Fibroblast of mammary gland (primary cell): Measurements from ENCODE around the gene ZNG1A.
"Not testable (repeated sequence)": the region's sequence is repeated elsewhere in the genome, so short reads cannot be mapped to it uniquely, and the experiment has no call there.

Source experiments
- DNase-seq: peaks from one replicate; pipeline ENCODE4 v3.0.0-alpha.2; 2010; ENCODE audit warnings: low read depth
- H3K4me3 ChIP-seq: 2 replicates; pipeline ENCODE4 v1.5.1; 2011; ENCODE audit warnings: low read depth, mild to moderate bottlenecking, low read length, moderate library complexity; ENCODE audit not compliant: control insufficient read depth

ZNG1A gene

DNA sequence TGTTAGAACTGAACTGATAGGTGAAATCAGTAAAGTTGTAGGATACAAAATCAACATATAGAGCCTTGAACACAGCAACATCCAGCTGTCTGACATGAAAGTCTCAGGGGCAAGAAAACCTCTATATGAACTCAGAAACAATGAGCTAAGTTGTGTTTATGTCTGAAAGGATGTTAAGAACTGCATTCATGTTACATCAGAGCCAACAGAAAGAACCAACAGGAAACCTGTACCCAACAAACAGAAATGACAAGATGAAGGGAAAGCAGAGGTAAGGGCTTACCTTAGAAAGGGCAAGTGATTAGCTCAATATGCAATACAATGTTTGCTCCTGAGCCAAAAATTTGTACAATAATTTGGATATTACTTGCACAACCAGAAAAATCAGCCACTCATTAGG lies 92.2 kb downstream of the ZNG1A start:
- DNase-seq, H3K4me3 ChIP-seq: not testable (repeated sequence)

DNA sequence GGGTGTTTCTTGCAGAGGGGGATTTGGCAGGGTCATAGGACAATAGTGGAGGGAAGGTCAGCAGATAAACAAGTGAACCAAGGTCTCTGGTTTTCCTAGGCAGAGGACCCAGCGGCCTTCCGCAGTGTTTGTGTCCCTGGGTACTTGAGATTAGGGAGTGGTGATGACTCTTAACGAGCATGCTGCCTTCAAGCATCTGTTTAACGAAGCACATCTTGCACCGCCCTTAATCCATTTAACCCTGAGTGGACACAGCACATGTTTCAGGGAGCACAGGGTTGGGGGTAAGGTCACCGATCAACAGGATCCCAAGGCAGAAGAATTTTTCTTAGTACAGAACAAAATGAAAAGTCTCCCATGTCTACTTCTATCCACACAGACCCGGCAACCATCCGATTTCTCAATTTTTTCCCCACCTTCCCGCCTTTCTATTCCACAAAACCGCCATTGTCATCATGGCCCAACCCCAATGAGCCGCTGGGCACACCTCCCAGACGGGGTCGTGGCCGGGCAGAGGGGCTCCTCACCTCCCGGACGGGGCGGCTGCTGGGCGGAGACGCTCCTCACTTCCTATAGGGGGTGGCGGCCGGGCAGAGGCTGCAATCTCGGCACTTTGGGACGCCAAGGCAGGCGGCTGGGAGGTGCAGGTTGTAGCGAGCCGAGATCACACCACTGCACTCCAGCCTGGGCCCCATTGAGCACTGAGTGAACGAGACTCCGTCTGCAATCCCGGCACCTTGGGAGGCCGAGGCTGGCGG lies 95.7 kb downstream of the ZNG1A start:
- not testable (repeated sequence) for H3K4me3 ChIP-seq, DNase-seq

DNA sequence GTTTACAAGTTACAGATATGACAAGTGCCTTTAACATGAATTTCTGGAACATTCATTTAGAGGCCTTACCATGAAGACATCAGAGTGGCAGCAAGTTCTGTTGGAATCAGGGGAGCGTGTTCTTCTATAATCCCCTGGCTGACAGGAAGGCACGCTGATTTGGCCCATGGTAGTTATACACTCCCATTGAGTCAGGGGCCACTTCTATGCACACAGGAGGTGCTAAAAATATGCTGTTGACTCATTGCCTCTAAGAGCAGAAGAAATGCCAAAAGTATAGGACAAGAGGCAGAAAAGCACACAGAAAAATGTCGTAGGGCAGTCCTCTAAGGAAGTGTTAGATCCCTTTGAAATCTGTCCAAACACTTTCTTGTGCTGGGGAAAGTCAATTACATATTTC lies 100.5 kb downstream of the ZNG1A start:
- DNase-seq, H3K4me3 ChIP-seq: not testable (repeated sequence)

DNA sequence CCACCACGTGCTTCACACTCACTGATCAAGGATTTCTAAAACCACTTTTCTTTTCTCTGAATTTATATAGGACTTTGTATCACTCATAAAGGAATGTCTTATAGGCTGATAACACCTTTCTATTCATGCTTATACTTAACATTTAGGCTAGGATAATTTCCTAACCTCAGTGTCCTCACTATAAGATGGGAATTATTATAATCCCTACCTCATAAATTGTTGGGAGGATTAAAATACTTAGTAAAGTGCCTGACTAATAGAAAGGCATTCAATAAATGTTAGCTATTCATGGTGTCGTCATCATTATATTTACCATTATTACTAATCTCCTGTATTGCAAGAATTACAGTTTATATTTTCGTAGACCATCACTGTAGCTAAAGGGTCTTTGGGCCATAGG lies 102.5 kb downstream of the ZNG1A start:
- not testable (repeated sequence) for H3K4me3 ChIP-seq, DNase-seq

DNA sequence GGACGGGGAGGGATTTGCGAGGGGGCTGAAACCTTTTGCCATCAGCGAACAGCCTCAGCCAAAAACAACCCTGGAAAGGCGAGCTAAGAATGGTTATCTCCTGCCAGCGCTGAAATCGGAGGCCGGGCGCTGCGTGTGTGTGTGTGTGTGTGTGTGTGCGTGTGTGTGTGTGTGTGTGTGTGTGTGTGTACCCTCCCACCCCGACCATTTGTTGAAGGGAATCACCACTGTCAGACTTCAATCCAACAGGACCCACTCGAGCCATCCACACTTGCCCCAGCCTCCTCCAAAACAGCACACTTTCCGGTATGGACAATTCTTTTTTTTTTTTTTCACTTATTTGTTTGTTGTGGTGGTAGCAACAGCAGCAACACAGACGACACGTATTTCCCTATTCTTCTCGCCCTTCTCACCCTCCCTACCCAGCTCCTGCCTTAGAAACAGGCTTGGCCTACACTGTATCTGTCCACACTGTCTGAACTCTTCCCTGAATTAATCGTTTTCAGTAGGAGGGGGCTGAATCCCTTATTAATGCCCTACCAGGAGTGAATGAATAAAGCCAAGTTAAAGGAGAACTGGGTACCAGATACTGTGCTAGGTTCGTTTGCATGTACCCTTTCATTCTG lies 104.8 kb downstream of the ZNG1A start:
- DNase-seq, H3K4me3 ChIP-seq: not testable (repeated sequence)

DNA sequence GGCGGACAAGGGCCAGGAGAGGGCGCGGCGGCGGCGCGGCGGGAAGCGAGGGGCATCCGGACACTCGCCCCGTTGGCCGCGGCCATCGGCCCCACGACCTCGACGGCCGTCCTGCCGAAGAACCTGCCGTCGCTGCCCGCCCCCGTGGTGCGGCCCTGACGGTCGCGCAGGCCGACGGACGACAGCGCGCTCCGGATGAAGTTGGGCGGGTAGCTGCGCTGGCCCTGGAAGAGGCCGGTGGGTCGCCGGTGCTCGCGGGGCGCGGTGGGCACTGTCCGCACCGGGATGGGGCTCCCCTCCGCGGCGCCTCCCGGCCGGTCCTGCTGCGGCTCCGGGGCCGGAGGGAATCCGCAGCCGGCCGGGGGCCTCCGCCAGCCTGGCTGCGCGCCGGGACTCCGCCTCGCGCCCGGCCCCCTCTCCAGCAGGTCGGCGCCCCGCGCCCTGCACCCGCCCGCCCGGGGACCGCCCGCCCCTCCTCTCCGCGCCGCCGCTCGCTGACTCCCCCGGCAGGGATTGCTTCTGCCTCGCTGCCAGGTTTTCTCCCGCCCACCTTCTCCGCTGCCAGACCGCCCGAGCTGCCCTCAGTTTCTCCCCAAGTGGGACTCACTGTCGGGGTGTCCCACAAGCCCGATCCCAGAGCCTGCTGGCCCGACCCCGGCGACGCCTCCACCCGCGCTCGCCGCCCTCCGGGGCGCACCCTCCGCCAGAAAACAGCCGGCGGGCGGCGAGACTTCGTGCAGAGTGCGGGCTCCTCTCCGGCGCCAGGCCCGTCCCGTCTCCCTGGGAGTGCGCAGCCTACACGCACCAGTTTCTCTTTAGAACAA lies 105.6 kb downstream of the ZNG1A start:
- H3K4me3 ChIP-seq: peak overlapping the region; percentile 15
- DNase-seq: peak; percentile 4
